Keratinocyte (primary cell): ENCODE results near the gene PXN. TPM values are rescaled to one million over a fixed set of nuclear protein-coding genes. Genes with fewer than 3 reads are reported as not detected.

Experiments
- DNase-seq: peaks from one replicate; pipeline ENCODE4 v3.0.0-alpha.2; 2011; ENCODE audit warnings: low read depth, missing footprints, low spot score
- FAIRE-seq: peaks from 2 replicates; lab custom pipeline; 2011; peaks lifted over from hg19 to GRCh38; lab: Jason Lieb, UNC
- H2AFZ ChIP-seq: 2 replicates; pipeline ENCODE4 v1.6.0; 2012; ENCODE audit warnings: low read length, control low read depth, inconsistent platforms; ENCODE audit not compliant: control insufficient read depth
- H3K27ac ChIP-seq: 2 replicates; pipeline ENCODE4 v1.5.1; 2011; ENCODE audit warnings: low read length; ENCODE audit not compliant: control insufficient read depth, insufficient read depth
- H3K27me3 ChIP-seq: 3 replicates; pipeline ENCODE4 v1.6.0; 2011; ENCODE audit warnings: low read length; ENCODE audit not compliant: control insufficient read depth, insufficient read depth; ENCODE audit errors: extremely low read depth
- H3K36me3 ChIP-seq, 2 experiments: 2 replicates in 1 of 2; 3 replicates in 1 of 2; pipeline ENCODE4 v1.5.1; 2011; ENCODE audit warnings: low read length in 2 of 2, mild to moderate bottlenecking in 1 of 2; ENCODE audit not compliant: control insufficient read depth in 2 of 2, insufficient read depth in 2 of 2; ENCODE audit errors: extremely low read depth in 1 of 2
- H3K4me1 ChIP-seq: 3 replicates; pipeline ENCODE4 v1.5.1; 2011; ENCODE audit warnings: low read length; ENCODE audit not compliant: control insufficient read depth, insufficient read depth; ENCODE audit errors: extremely low read depth
- H3K4me2 ChIP-seq: 3 replicates; pipeline ENCODE4 v1.6.0; 2011; ENCODE audit warnings: low read depth, low read length; ENCODE audit not compliant: control insufficient read depth, insufficient read depth; ENCODE audit errors: extremely low read depth
- H3K4me3 ChIP-seq, 3 experiments: fragments of 200-600 bp in 1 of 3; sonication (generic) in 1 of 3; 2 replicates in 2 of 3; 3 replicates in 1 of 3; pipeline ENCODE4 v1.5.1; 2011 to 2016; ENCODE audit warnings: low read length in 3 of 3, mild to moderate bottlenecking in 3 of 3, control low read depth in 2 of 3, inconsistent platforms in 1 of 3, low read depth in 1 of 3, mixed read lengths in 1 of 3, mixed run types in 1 of 3, moderate library complexity in 1 of 3; ENCODE audit not compliant: control insufficient read depth in 2 of 3, insufficient read depth in 2 of 3; ENCODE audit errors: extremely low read depth in 1 of 3
- H3K79me2 ChIP-seq: 2 replicates; pipeline ENCODE4 v1.6.0; 2012; ENCODE audit warnings: low read length; ENCODE audit not compliant: control insufficient read depth, insufficient read depth
- H3K9ac ChIP-seq: 3 replicates; pipeline ENCODE4 v1.6.0; 2011; ENCODE audit warnings: low read length; ENCODE audit not compliant: control insufficient read depth, insufficient read depth; ENCODE audit errors: extremely low read depth
- H3K9me1 ChIP-seq: 3 replicates; pipeline ENCODE4 v1.6.0; 2011; ENCODE audit warnings: low read length; ENCODE audit not compliant: control insufficient read depth, insufficient read depth; ENCODE audit errors: extremely low read depth
- H3K9me3 ChIP-seq: 2 replicates; pipeline ENCODE4 v1.5.1; 2012; ENCODE audit warnings: low read depth, low read length; ENCODE audit not compliant: control insufficient read depth
- H4K20me1 ChIP-seq: 3 replicates; pipeline ENCODE4 v1.6.0; 2011; ENCODE audit warnings: low read length; ENCODE audit not compliant: control insufficient read depth, insufficient read depth; ENCODE audit errors: extremely low read depth
- EZH2 ChIP-seq: IDR thresholded peaks from one replicate; pipeline ENCODE4 v1.6.1; 2012; ENCODE audit warnings: inconsistent platforms, mild to moderate bottlenecking, low read length, moderate library complexity
- dilution Hi-C: fragments of 300-500 bp; cut with MboI; formaldehyde crosslinking; loops from one replicate; pipeline ENCODE4 v1.7.0; 2020; ENCODE audit warnings: low sequenced_read_pairs; ENCODE audit not compliant: extremely low pct_ligation_motif_present
- polyA plus RNA-seq, 5 experiments: library from polyadenylated mRNA; depleted of rRNA in 3 of 5; stranded (reverse) in 3 of 5; stranded (forward) in 1 of 5; unstranded in 1 of 5; fragments of >200 nt; gene quantifications; 1 replicate in 1 of 5; 2 replicates in 3 of 5; 3 replicates in 1 of 5; pipeline versions ENCODE4 v1.2.1 to v1.2.3, GENCODE V29; 2011 to 2012; ENCODE audit warnings: missing spikeins in 2 of 5, low read depth in 1 of 5, low replicate concordance in 1 of 5
- TF ChIP-seq, protein P1 (sequence below), 3 experiments: IDR thresholded peaks in 1 of 3; conservative IDR thresholded peaks in 1 of 3; optimal IDR thresholded peaks in 1 of 3; 2 replicates in 2 of 3; 3 replicates in 1 of 3; pipeline versions ENCODE3 to v1.5.1; 2011; ENCODE audit warnings: low read length in 3 of 3, mild to moderate bottlenecking in 3 of 3, moderate library complexity in 2 of 3, control low read depth in 1 of 3, inconsistent platforms in 1 of 3; ENCODE audit not compliant: insufficient read depth in 2 of 3; ENCODE audit errors: extremely low read depth in 1 of 3

The PXN gene
- polyA plus RNA-seq, 1 donor (not counting 4 experiments of a cell fraction or from before 2014, with no cell fraction given): 114 TPM

DNA sequence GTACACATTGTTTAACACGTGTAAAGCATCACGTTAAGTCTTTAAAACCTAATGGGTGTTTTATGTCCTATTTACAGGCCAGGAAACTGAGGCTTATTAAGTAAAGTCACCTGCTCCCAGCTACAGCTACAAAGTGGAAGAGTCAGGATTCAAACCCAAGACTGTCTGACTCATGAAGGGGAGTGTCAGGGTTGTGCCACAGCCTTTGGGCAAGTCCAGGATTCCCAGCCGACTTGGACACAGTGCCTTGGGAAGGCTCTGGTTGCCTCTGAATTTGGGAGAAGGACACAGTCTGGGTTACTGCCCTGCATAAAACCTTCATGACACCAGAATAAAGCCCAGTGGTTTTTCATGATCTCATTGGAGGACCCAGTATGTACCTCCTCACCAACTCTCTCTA, 18.9 kb upstream of the PXN start:
- FAIRE-seq: no peak
- TF ChIP-seq EZH2: no peak
- TF ChIP-seq, protein P1, sequence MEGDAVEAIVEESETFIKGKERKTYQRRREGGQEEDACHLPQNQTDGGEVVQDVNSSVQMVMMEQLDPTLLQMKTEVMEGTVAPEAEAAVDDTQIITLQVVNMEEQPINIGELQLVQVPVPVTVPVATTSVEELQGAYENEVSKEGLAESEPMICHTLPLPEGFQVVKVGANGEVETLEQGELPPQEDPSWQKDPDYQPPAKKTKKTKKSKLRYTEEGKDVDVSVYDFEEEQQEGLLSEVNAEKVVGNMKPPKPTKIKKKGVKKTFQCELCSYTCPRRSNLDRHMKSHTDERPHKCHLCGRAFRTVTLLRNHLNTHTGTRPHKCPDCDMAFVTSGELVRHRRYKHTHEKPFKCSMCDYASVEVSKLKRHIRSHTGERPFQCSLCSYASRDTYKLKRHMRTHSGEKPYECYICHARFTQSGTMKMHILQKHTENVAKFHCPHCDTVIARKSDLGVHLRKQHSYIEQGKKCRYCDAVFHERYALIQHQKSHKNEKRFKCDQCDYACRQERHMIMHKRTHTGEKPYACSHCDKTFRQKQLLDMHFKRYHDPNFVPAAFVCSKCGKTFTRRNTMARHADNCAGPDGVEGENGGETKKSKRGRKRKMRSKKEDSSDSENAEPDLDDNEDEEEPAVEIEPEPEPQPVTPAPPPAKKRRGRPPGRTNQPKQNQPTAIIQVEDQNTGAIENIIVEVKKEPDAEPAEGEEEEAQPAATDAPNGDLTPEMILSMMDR (optimal IDR thresholded peaks at IDR 0.05 in 1 of 3, IDR thresholded peaks at IDR 0.05 in 1 of 3, conservative IDR thresholded peaks at IDR 0.05 in 1 of 3; ENCODE audit: extremely low read depth in 1 of 3, insufficient read depth in 2 of 3, low read length in 3 of 3): no peak
- no peak overlapping the region for H3K4me2 ChIP-seq
- no peak overlapping the region for H2AFZ ChIP-seq
- H3K9me3 ChIP-seq: no peaks in the 10 kb centered on the region
- no peak for DNase-seq
- H4K20me1 ChIP-seq: no peaks in the 10 kb centered on the region
- no peaks in the 10 kb centered on the region for H3K9me1 ChIP-seq
- dilution Hi-C loops: no loop called here
- no peak overlapping the region for H3K9ac ChIP-seq
- H3K36me3 ChIP-seq: no peaks in the 10 kb centered on the region
- H3K27ac ChIP-seq: no peak overlapping the region
- no peaks in the 10 kb centered on the region for H3K27me3 ChIP-seq
- peaks cover 10% of the 10 kb centered on the region for H3K4me1 ChIP-seq
- no peaks in the 10 kb centered on the region for H3K79me2 ChIP-seq
- no peak overlapping the region for H3K4me3 ChIP-seq

DNA sequence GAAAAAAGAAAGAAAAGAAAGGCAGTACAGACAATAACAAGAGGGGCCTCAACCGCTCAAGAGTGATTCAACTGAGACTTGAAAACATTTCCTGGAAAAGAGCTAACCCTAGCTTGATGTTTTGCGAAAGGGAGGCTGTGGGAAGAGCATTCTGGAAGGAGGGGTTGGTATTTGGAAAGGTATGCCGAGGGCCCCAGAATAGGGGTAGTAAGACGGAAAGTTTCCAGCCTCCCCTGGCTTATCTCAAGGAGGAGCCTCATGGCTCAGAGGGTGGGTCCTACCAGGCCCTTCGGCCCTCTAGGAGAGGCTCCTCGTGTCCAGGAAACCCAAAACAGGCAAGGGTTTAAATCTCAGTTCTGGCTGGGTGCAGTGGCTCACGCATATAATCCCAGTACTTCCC, 17.8 kb upstream of the PXN start:
- H3K27me3 ChIP-seq: no peaks in the 10 kb centered on the region
- no peak overlapping the region for H3K4me2 ChIP-seq
- H4K20me1 ChIP-seq: no peaks in the 10 kb centered on the region
- H3K9ac ChIP-seq: no peak overlapping the region
- FAIRE-seq (no peak), DNase-seq (no peak)
- H3K36me3 ChIP-seq: no peaks in the 10 kb centered on the region
- dilution Hi-C loops: no loop called here
- no peak overlapping the region for H3K4me3 ChIP-seq
- H3K9me3 ChIP-seq: no peaks in the 10 kb centered on the region
- H3K4me1 ChIP-seq: peaks cover 10% of the 10 kb centered on the region
- no peaks in the 10 kb centered on the region for H3K9me1 ChIP-seq
- no peaks in the 10 kb centered on the region for H3K79me2 ChIP-seq
- no peak overlapping the region for H3K27ac ChIP-seq
- no peak overlapping the region for H2AFZ ChIP-seq
- TF ChIP-seq, protein P1 (optimal IDR thresholded peaks at IDR 0.05 in 1 of 3, IDR thresholded peaks at IDR 0.05 in 1 of 3, conservative IDR thresholded peaks at IDR 0.05 in 1 of 3; ENCODE audit: extremely low read depth in 1 of 3, insufficient read depth in 2 of 3, low read length in 3 of 3): no peak
- TF ChIP-seq EZH2: no peak
